Measurements from ENCODE around the gene PPID.
A peak's percentile ranks its signal among the peaks of the same experiment; 100 is the strongest.

PPID gene

GRCh38 chr4:158728236-158728635, 5.0 kb upstream of the PPID start:
- no peak overlapping the region for H2AFZ ChIP-seq (ENCODE audit: low read depth)
- no peaks in the 10 kb centered on the region for H3K36me3 ChIP-seq (ENCODE audit: insufficient read depth)
- H3K79me2 ChIP-seq (ENCODE audit: insufficient read depth, low read depth): no peaks in the 10 kb centered on the region
- no peak for TF ChIP-seq CTCF (conservative IDR thresholded peaks at IDR 0.05; ENCODE audit: low read depth, low read length)
- no peak overlapping the region for H3K9ac ChIP-seq
- H4K20me1 ChIP-seq (ENCODE audit: insufficient read depth): no peaks in the 10 kb centered on the region
- H3K27me3 ChIP-seq (ENCODE audit: insufficient read depth, low read depth): no peaks in the 10 kb centered on the region
- H3K27ac ChIP-seq: no peak overlapping the region
- H3K4me3 ChIP-seq (IDR thresholded peaks at IDR 0.05; ENCODE audit: insufficient read depth, low read depth, low read length): no peak overlapping the region
- no peak overlapping the region for H3K4me2 ChIP-seq
- H3K4me1 ChIP-seq (ENCODE audit: low read depth, poor library complexity, severe bottlenecking): peaks cover 9% of the 10 kb centered on the region

- no peaks in the 10 kb centered on the region for H4K20me1 ChIP-seq (ENCODE audit: insufficient read depth)
- H3K9ac ChIP-seq: no peak overlapping the region
- H3K79me2 ChIP-seq (ENCODE audit: insufficient read depth, low read depth): peaks cover 15% of the 10 kb centered on the region
- no peak overlapping the region for H3K4me3 ChIP-seq (IDR thresholded peaks at IDR 0.05; ENCODE audit: insufficient read depth, low read depth, low read length)
- H2AFZ ChIP-seq (ENCODE audit: low read depth): no peak overlapping the region
- no peak for TF ChIP-seq CTCF (conservative IDR thresholded peaks at IDR 0.05; ENCODE audit: low read depth, low read length)
- H3K36me3 ChIP-seq (ENCODE audit: insufficient read depth): no peaks in the 10 kb centered on the region
- no peaks in the 10 kb centered on the region for H3K27me3 ChIP-seq (ENCODE audit: insufficient read depth, low read depth)
- H3K4me2 ChIP-seq: no peak overlapping the region
- no peak overlapping the region for H3K27ac ChIP-seq
- peaks cover 17% of the 10 kb centered on the region for H3K4me1 ChIP-seq (ENCODE audit: low read depth, poor library complexity, severe bottlenecking)
These were observed 3.4 kb upstream of the PPID start for GRCh38 chr4:158726633-158727032.

- TF ChIP-seq CTCF (conservative IDR thresholded peaks at IDR 0.05; ENCODE audit: low read depth, low read length): no peak
- peak overlapping the region; percentile 97 for H3K27ac ChIP-seq
- H3K9ac ChIP-seq: peak overlapping the region; percentile 82; the same call in 1 of the 2 replicates
- peak overlapping the region; percentile 93 for H3K4me2 ChIP-seq
- H3K79me2 ChIP-seq (ENCODE audit: insufficient read depth, low read depth): peaks cover 28% of the 10 kb centered on the region
- H3K4me1 ChIP-seq (ENCODE audit: low read depth, poor library complexity, severe bottlenecking): peaks cover 17% of the 10 kb centered on the region
- no peaks in the 10 kb centered on the region for H3K27me3 ChIP-seq (ENCODE audit: insufficient read depth, low read depth)
- H4K20me1 ChIP-seq (ENCODE audit: insufficient read depth): no peaks in the 10 kb centered on the region
- no peaks in the 10 kb centered on the region for H3K36me3 ChIP-seq (ENCODE audit: insufficient read depth)
- H2AFZ ChIP-seq (ENCODE audit: low read depth): peak overlapping the region; percentile 97
- H3K4me3 ChIP-seq (IDR thresholded peaks at IDR 0.05; ENCODE audit: insufficient read depth, low read depth, low read length): no peak overlapping the region
These were observed 1.4 kb upstream of the PPID start for GRCh38 chr4:158724637-158725036.

GRCh38 chr4:158722291-158722916, 792 bp downstream of the PPID start:
- H3K79me2 ChIP-seq (ENCODE audit: insufficient read depth, low read depth): peaks cover 30% of the 10 kb centered on the region

More at GRCh38 chr4:158722291-158722916, 792 bp downstream of the PPID start:
- H4K20me1 ChIP-seq (ENCODE audit: insufficient read depth): no peaks in the 10 kb centered on the region
- TF ChIP-seq CTCF (conservative IDR thresholded peaks at IDR 0.05; ENCODE audit: low read depth, low read length): no peak
- no peaks in the 10 kb centered on the region; the same call in 1 of the 2 replicates for H3K36me3 ChIP-seq (ENCODE audit: insufficient read depth)
- H3K4me1 ChIP-seq (ENCODE audit: low read depth, poor library complexity, severe bottlenecking): peaks cover 17% of the 10 kb centered on the region
- peak overlapping the region; percentile 24 for H3K4me3 ChIP-seq (IDR thresholded peaks at IDR 0.05; ENCODE audit: insufficient read depth, low read depth, low read length)
- peak overlapping the region; percentile 82 for H3K9ac ChIP-seq
- peak overlapping the region; percentile 93 for H3K4me2 ChIP-seq
- peak overlapping the region; percentile 97 for H2AFZ ChIP-seq (ENCODE audit: low read depth)
- H3K27ac ChIP-seq: peak overlapping the region; percentile 97
- H3K27me3 ChIP-seq (ENCODE audit: insufficient read depth, low read depth): no peaks in the 10 kb centered on the region
